Liver (tissue), 9 donors: ENCODE data around the gene PHC2. TPM values are rescaled to one million over a fixed set of nuclear protein-coding genes. Genes with fewer than 3 reads are reported as not detected.

Source experiments
- DNase-seq: peaks from one replicate; pipeline ENCODE4 v3.0.0-alpha.2; 2017; ENCODE audit warnings: low spot score
- H3K27ac ChIP-seq, 2 donors: one replicate each; pipeline ENCODE4 v1.7.0; 2013; ENCODE audit warnings: inconsistent platforms in 2 of 2, low read length in 2 of 2, control low read depth in 1 of 2, low read depth in 1 of 2, mild to moderate bottlenecking in 1 of 2
- H3K27me3 ChIP-seq, 4 donors: one replicate each; pipeline versions ENCODE4 v1.6.1 to v1.7.0; 2013; ENCODE audit warnings: low read length in 3 of 4, inconsistent platforms in 1 of 4, mild to moderate bottlenecking in 1 of 4, moderate library complexity in 1 of 4; ENCODE audit not compliant: control insufficient read depth in 4 of 4, insufficient read depth in 4 of 4
- H3K36me3 ChIP-seq, 4 donors: one replicate each; pipeline versions ENCODE4 v1.6.1 to v1.7.0; 2013; ENCODE audit warnings: low read length in 3 of 4, mild to moderate bottlenecking in 3 of 4, low read depth in 1 of 4, moderate library complexity in 1 of 4; ENCODE audit not compliant: control insufficient read depth in 4 of 4, insufficient read depth in 3 of 4
- H3K4me1 ChIP-seq, 4 donors: one replicate each; pipeline versions ENCODE4 v1.6.1 to v1.7.0; 2013; ENCODE audit warnings: low read length in 3 of 4, mild to moderate bottlenecking in 3 of 4, moderate library complexity in 1 of 4; ENCODE audit not compliant: control insufficient read depth in 4 of 4, insufficient read depth in 4 of 4
- H3K4me3 ChIP-seq, 3 donors: one replicate each; pipeline versions ENCODE4 v1.6.1 to v1.7.0; 2013; ENCODE audit warnings: low read length in 3 of 3, control low read depth in 1 of 3, low read depth in 1 of 3, mild to moderate bottlenecking in 1 of 3
- H3K9ac ChIP-seq, 2 donors: one replicate each; pipeline ENCODE4 v1.7.0; 2013; ENCODE audit warnings: low read length in 2 of 2, mild to moderate bottlenecking in 2 of 2, moderate library complexity in 2 of 2, control low read depth in 1 of 2, low read depth in 1 of 2
- H3K9me3 ChIP-seq, 4 donors: one replicate each; pipeline versions ENCODE4 v1.6.1 to v1.7.0; 2013; ENCODE audit warnings: low read length in 3 of 4; ENCODE audit not compliant: control insufficient read depth in 4 of 4
- EGR1 ChIP-seq, 2 donors: IDR thresholded peaks; 2 replicates each; pipeline ENCODE4 v1.6.1; 2016 to 2018; ENCODE audit warnings: antibody characterized with exemption in 2 of 2, low read depth in 2 of 2
- FOXA1 ChIP-seq: IDR thresholded peaks from 2 replicates; pipeline ENCODE4 v1.6.1; 2016; ENCODE audit warnings: antibody characterized with exemption
- FOXA2 ChIP-seq: IDR thresholded peaks from 2 replicates; pipeline ENCODE4 v1.6.1; 2016; ENCODE audit warnings: antibody characterized with exemption
- GABPA ChIP-seq, 2 donors: IDR thresholded peaks in 1 of 2; conservative IDR thresholded peaks in 1 of 2; 2 replicates each; pipeline ENCODE4 v1.6.1; 2016; ENCODE audit warnings: antibody characterized with exemption in 2 of 2, mild to moderate bottlenecking in 1 of 2, moderate library complexity in 1 of 2
- HNF4A ChIP-seq, 2 donors: conservative IDR thresholded peaks; 2 replicates each; pipeline ENCODE4 v1.6.1; 2016; ENCODE audit warnings: antibody characterized with exemption in 2 of 2, mild to moderate bottlenecking in 2 of 2
- HNF4G ChIP-seq: IDR thresholded peaks from 2 replicates; pipeline ENCODE4 v1.6.1; 2016; ENCODE audit warnings: antibody characterized with exemption
- JUND ChIP-seq, 2 donors: IDR thresholded peaks; 2 replicates each; pipeline ENCODE4 v1.6.1; 2016; ENCODE audit warnings: antibody characterized with exemption in 2 of 2
- MAX ChIP-seq: IDR thresholded peaks from 2 replicates; pipeline ENCODE4 v1.6.1; 2016; ENCODE audit warnings: antibody characterized with exemption
- NR2F2 ChIP-seq: IDR thresholded peaks from 2 replicates; pipeline ENCODE4 v1.6.1; 2016; ENCODE audit warnings: antibody characterized with exemption
- RAD21 ChIP-seq, 2 donors: IDR thresholded peaks; 2 replicates each; pipeline ENCODE4 v1.6.1; 2016; ENCODE audit warnings: antibody characterized with exemption in 2 of 2, mild to moderate bottlenecking in 2 of 2
- REST ChIP-seq: IDR thresholded peaks from 2 replicates; pipeline ENCODE4 v1.6.1; 2016; ENCODE audit warnings: antibody characterized with exemption, mild to moderate bottlenecking
- RXRA ChIP-seq, 2 donors: IDR thresholded peaks; 2 replicates each; pipeline ENCODE4 v1.6.1; 2017 to 2018; ENCODE audit warnings: antibody characterized with exemption in 2 of 2, mild to moderate bottlenecking in 1 of 2
- SP1 ChIP-seq: IDR thresholded peaks from 2 replicates; pipeline ENCODE4 v1.6.1; 2018; ENCODE audit warnings: antibody characterized with exemption, mild to moderate bottlenecking
- TAF1 ChIP-seq: conservative IDR thresholded peaks from 2 replicates; pipeline ENCODE4 v1.6.1; 2016; ENCODE audit warnings: antibody characterized with exemption, mild to moderate bottlenecking
- YY1 ChIP-seq: IDR thresholded peaks from 2 replicates; pipeline ENCODE4 v1.6.1; 2016; ENCODE audit warnings: antibody characterized with exemption, mild to moderate bottlenecking
- ZBTB33 ChIP-seq: IDR thresholded peaks from 2 replicates; pipeline ENCODE4 v1.6.1; 2016; ENCODE audit warnings: antibody characterized with exemption
- WGBS: extraction: QIAGEN DNeasy Blood & Tissue Kit; methylation state at CpG from one replicate; pipeline ENCODE4 v1.1.7; 2013; 5-methylcytosine and 5-hydroxymethylcytosine counted together
- polyA plus RNA-seq, 2 donors: library from polyadenylated mRNA; stranded (reverse) in 1 of 2; unstranded in 1 of 2; fragments of 200-250 nt in 1 of 2; fragments of >200 nt in 1 of 2; fragmentation: Nextera tagmentation in 1 of 2; extraction: Ambion mirVana in 1 of 2; gene quantifications; one replicate each; pipeline versions ENCODE4 v1.2.1 to v1.2.3, GENCODE V29; 2013 to 2015
- total RNA-seq, 2 donors: library from RNA; depleted of rRNA; stranded (reverse); fragments of >200 nt; gene quantifications; one replicate each; pipeline ENCODE4 v1.2.3, GENCODE V29; 2014
- TF ChIP-seq, protein P1 (sequence below): fragments of 150-350 bp; IDR thresholded peaks from 2 replicates; pipeline ENCODE4 v1.5.1; 2017; ENCODE audit warnings: improper control_type of control experiment, low read depth, low read length; ENCODE audit not compliant: missing input control
- TF ChIP-seq, protein P2 (sequence below): IDR thresholded peaks from 2 replicates; pipeline ENCODE4 v1.6.1; 2016; ENCODE audit warnings: antibody characterized with exemption
- donor health status: healthy.
- donor health status: healthy.
- donor health status: healthy.
- donor health status: healthy.
- donor health status: healthy.

Gene PHC2
- total and polyA plus RNA-seq, 4 donors: 19.1 to 67.8 (median 44.7) TPM

DNA sequence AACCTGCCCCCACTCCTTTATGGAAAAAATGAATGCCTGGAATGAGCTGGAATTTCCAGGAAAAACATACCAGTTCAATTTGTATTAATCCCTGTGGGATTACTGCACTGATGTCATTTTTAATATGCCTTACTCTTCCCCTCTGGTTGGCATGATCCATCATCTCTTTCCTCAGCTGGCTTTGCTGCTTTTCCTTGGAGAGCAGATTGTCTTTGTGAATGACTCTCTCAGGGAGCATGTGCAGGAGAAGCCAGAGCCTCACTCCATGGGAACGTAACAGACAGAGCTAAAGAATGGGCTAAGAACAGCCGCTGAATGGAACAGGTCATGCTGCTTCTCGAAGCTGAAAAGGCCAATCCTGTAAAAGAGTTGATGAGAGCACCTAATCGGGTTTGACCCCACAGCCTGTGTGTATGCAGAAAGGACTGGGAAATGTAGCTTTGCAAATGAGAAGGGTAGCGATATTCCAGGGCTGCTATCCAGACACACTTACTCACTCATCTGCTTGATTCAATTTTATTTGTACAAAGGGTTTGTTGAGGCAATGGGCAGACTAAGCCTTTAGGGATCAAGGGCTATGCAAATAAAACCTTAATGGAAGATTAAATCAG, 20.7 kb downstream of the PHC2 start:
- H3K27ac ChIP-seq: no peak overlapping the region
- DNase-seq: no peak
- H3K36me3 ChIP-seq: peaks cover 0 to 7% (median 0%) of the 10 kb centered on the region in 4 donors
- TF ChIP-seq YY1: no peak
- TF ChIP-seq TAF1: no peak
- no peak for TF ChIP-seq RXRA (IDR thresholded peaks at IDR 0.05)
- no peak for TF ChIP-seq MAX
- no peak for TF ChIP-seq HNF4G
- TF ChIP-seq JUND (IDR thresholded peaks at IDR 0.05): no peak
- TF ChIP-seq FOXA1: no peak
- TF ChIP-seq NR2F2: no peak
- no peaks in the 10 kb centered on the region for H3K4me1 ChIP-seq
- H3K9me3 ChIP-seq: peaks cover 0 to under 1% (median 0%) of the 10 kb centered on the region in 4 donors
- 81% methylated on average over 5 of the region's 5 CpGs for WGBS
- no peak overlapping the region for H3K4me3 ChIP-seq
- no peak overlapping the region for H3K9ac ChIP-seq
- H3K27me3 ChIP-seq: no peaks in the 10 kb centered on the region

GRCh38 chr1:33408093-33408436, 22.8 kb downstream of the PHC2 start:
- Histone ChIP-seq H3K27ac (no peak overlapping the region), H3K4me1 (no peaks in the 10 kb centered on the region), H3K36me3 (peaks cover 0 to 2% (median 0%) of the 10 kb centered on the region in 4 donors), H3K4me3 (no peak overlapping the region), H3K9me3 (no peaks in the 10 kb centered on the region), H3K27me3 (no peaks in the 10 kb centered on the region), H3K9ac (no peak overlapping the region)
- no peak for DNase-seq
- no peak for TF ChIP-seq YY1
- no peak for TF ChIP-seq NR2F2
- TF ChIP-seq EGR1 (IDR thresholded peaks at IDR 0.05; ENCODE audit: low read depth in 2 of 2): no peak
- TF ChIP-seq, protein P1, sequence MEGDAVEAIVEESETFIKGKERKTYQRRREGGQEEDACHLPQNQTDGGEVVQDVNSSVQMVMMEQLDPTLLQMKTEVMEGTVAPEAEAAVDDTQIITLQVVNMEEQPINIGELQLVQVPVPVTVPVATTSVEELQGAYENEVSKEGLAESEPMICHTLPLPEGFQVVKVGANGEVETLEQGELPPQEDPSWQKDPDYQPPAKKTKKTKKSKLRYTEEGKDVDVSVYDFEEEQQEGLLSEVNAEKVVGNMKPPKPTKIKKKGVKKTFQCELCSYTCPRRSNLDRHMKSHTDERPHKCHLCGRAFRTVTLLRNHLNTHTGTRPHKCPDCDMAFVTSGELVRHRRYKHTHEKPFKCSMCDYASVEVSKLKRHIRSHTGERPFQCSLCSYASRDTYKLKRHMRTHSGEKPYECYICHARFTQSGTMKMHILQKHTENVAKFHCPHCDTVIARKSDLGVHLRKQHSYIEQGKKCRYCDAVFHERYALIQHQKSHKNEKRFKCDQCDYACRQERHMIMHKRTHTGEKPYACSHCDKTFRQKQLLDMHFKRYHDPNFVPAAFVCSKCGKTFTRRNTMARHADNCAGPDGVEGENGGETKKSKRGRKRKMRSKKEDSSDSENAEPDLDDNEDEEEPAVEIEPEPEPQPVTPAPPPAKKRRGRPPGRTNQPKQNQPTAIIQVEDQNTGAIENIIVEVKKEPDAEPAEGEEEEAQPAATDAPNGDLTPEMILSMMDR: no peak
- TF ChIP-seq TAF1: no peak
- TF ChIP-seq RAD21 (IDR thresholded peaks at IDR 0.05): no peak
- TF ChIP-seq FOXA2: no peak
- TF ChIP-seq, protein P2, sequence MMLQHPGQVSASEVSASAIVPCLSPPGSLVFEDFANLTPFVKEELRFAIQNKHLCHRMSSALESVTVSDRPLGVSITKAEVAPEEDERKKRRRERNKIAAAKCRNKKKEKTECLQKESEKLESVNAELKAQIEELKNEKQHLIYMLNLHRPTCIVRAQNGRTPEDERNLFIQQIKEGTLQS: no peak
- TF ChIP-seq REST: no peak
- no peak for TF ChIP-seq JUND (IDR thresholded peaks at IDR 0.05)
- no peak for TF ChIP-seq RXRA (IDR thresholded peaks at IDR 0.05)
- no peak for TF ChIP-seq SP1
- TF ChIP-seq GABPA (IDR thresholded peaks at IDR 0.05 in 1 of 2, conservative IDR thresholded peaks at IDR 0.05 in 1 of 2): no peak
- no peak for TF ChIP-seq ZBTB33
- no peak for TF ChIP-seq FOXA1
- no peak for TF ChIP-seq HNF4A (conservative IDR thresholded peaks at IDR 0.05)
- no peak for TF ChIP-seq HNF4G
- no peak for TF ChIP-seq MAX
- WGBS: 89% methylated on average over 2 of the region's 2 CpGs
